Stimulated activated CD8-positive, alpha-beta memory T cell treated with anti-CD3 and anti-CD28 coated beads, Interleukin-2, amount 100 ng/mL, for 1 hour (primary cell): ENCODE results near the gene TMEM175.
"Not testable (repeated sequence)": the region's sequence is repeated elsewhere in the genome, so short reads cannot be mapped to it uniquely, and the experiment has no call there.

ENCODE experiments used
- DNase-seq, 2 donors: peaks; one replicate each; pipeline ENCODE4 v3.0.0-alpha.2; 2020; ENCODE audit warnings: low read depth in 2 of 2

The TMEM175 gene

DNA sequence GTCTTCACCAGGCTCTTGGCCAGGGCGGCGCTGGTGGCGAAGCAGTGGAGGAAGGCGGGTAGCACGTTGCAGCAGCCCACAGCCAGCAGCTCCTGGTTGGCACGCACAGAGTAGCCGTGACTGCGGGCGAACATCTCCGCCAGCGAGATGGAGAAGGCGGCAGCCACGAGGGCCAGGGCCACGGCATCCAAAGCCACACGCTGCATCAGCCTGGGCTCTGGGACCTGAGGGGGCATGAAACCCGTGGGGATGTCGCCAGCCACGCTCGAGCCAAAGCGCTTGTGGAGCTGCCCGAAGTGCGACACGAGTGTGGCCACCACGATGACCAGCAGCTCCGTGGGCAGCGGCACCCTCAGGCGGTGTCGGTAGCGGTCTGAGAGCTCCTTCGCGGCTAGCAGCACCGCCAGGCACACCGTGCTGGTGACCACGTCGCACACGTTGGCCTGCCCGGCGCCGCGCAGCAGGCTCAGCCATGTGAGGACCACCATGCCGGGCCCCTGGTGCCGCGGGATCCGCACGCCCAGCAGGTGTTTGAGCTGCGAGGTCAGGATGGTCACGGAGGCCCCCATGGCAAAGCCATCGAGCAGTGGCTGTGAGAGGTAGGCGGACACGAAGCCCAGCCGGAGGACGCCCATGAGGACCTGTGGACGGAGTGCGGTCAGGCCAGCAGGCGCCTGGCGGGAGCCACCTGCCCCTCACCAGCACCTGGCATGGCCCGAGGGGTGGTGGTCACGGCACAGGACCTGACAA is 57.6 kb downstream of the TMEM175 start:
- no peak for DNase-seq

DNA sequence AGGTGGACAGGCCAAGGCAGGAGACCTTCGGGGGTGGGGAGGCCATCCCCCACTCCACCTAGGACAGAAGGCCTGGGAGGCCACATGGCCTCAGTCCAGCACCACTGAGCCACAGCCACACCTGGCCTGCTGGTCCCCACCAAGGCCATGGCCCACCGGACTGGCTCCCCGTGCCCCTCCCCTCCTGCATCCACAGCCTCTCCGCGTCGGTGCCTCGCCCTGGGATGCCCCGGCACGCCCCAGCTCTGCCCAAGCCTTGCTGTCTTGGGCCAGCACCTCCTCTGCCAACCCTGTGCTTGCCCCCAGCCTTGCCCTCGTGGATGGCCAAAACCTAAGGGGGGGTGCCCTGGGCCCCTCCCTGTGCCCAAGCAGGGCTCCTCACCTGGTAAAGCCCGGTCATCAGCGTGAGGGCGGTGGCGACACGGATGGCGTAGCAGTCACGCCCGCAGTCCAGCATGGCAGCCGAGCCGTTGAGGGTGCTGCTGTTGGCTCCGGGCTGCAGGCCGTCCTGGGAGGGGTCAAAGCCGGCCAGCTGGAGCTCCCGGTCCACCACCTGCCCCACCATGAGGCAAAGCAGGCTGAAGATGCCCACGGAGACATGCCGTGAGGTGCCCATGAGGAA is 58.6 kb downstream of the TMEM175 start:
- no peak for DNase-seq

DNA sequence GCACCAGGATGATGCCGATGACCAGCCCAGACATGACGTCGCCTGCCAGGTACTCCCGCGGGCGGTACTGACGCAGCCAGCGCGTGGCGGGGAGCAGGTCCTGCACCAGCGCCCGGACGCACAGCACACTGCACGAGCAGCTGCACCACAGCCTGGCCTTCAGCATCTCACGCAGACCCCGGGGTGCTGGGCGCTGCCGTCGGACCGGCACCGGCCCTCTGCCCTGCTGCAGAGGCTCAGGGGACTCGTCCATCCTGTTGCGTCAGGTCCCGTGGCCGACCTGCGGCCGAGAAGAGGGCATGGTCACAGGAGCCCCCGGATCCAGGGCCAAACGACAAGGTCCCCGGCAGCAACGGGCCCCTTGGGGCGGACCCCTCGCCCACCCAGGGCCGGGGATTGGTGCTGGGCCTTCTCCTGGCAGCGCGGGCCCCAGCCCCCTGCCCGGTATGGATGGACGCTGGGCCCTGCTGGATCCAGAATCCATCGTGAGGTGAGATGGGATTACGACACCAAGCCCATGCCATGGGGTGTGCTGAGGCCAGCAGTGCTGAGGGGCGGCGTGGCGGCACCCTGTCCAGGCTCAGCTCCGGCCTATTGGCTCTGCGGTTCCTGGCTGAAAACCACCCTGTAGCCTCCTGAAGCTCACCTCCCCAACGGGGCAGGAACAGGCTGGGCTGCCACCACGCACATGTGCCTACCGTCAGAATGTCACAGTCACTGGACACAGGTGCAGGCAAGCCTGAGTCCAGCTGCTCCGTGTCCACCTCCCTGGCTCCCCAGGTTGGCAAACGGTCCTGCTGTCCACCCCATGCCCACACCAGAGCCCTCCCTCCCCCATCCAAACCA is 59.4 kb downstream of the TMEM175 start:
- no peak for DNase-seq

DNA sequence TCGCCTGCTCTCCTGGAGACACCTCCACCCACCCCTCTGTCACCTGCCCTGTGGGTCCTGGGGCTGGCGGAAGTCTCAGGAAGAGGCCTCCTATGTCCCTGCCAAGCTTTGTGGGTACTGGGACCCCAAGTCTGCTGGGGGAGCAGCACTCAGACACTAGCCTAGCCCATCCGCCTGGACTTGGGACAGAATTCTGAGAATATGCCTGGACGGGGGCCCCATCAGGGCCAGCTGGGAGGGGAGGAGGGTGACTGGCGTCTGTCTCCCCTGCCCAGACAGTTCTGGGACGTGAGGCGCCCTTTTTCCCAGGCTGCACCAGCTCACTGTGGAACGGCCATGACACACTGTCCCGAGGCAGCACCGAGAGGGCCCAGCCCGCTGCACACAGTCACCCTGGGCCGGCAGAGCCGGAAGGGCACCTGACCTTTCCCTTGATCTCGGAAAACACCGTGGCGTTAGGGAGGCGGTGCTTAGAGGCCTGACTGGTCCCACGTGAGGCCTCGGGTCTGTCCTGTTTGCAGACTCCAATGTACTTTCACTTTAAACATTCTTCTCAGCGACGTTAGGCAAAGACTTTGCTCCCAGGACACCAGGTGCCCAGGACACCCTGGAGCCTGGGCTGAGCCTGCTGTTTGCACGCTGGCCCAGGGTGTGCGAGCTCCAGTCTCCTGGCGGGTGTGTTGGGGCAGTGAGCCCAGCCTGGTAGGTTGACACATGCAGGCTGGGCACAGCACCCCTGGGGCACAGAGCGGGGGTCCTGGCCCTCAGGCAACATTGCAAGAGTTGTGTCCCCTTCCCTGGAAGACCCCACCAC is 60.2 kb downstream of the TMEM175 start:
- no peak for DNase-seq

DNA sequence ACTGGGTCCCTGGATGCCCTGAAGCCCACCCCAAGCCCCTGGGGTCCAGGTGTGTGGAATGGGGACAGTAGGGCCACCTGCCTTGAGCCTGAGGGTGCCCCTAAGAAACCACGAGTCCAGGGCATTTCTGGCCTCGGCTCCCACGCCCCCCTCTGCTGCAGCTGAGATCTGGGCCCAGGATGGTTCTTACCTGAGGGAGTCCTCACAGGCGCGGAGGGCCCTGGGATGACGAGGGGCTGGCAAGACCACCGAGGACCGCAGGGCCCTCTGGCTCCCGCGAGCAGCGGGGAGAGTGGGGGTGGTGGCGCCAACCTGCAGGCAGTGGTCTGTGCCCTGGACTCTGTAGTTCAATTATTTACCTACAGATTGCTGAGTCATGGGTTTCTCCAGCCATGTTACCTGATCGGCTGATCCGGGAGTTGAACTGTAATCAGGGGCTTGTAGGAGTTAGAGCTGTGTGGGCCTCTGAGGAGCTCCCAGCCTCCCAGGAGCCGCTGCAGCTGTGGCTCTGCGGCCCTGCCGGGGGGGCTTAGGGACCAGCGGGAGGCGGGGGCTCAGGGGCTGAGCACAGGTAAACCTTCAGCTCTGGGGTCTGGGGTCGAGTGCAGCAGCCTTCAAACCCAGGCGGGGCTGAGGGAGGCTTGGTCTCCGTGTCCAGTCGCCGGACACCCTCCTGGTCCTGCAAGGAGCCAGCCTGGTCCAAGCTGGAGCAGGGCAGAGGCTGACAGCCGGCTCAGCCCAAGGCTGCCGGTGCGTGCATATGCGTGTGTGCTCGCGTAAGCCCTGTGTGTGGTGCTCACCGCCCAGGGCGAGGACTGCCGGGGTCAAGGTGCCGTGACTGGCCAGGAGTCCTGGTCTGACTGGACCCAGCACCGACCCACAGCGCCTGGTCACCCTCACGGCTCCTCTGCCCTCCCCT is 61.1 kb downstream of the TMEM175 start, which contains the start of gene SLC26A1:
TSS of gene SLC26A1 (minus strand) at position 294 of the 919 bp plus-strand sequence. CDS start 1,701 bp downstream, outside the sequence.
- no peak for DNase-seq

DNA sequence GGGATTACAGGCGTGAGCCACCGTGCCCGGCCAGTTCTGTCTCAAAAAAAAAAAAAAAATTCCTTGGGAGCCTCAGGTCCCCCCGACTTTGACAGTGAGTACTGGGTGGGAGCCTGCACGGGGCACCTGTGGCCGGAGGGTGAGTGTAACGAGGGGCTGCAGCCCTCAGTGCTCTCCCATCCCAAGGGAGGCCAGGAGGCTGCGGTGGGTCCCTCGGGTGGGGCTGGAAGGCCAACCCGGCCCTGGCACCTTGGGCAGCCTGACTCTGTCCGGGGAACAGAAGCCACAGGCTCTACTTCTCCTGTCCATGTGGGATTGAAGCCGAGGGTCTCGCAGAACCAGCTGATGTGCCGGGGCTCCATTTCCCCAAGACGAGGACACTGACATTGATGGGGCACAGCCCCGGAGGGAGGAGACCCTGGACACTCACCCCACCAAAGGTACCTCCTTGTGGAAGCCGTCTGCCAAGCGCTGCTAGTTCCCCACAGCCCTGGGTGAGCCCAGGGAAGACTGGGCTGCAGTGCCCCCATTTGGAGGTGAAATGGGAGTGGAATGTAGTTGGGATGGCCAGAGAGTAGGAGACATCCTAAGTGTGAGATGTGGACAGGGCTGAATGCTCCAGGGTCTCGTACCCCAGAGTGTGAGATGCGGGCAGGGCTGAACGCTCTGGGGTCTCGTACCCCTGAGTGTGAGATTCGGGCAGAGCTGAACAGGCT is 63.2 kb downstream of the TMEM175 start:
- DNase-seq, result no peak

DNA sequence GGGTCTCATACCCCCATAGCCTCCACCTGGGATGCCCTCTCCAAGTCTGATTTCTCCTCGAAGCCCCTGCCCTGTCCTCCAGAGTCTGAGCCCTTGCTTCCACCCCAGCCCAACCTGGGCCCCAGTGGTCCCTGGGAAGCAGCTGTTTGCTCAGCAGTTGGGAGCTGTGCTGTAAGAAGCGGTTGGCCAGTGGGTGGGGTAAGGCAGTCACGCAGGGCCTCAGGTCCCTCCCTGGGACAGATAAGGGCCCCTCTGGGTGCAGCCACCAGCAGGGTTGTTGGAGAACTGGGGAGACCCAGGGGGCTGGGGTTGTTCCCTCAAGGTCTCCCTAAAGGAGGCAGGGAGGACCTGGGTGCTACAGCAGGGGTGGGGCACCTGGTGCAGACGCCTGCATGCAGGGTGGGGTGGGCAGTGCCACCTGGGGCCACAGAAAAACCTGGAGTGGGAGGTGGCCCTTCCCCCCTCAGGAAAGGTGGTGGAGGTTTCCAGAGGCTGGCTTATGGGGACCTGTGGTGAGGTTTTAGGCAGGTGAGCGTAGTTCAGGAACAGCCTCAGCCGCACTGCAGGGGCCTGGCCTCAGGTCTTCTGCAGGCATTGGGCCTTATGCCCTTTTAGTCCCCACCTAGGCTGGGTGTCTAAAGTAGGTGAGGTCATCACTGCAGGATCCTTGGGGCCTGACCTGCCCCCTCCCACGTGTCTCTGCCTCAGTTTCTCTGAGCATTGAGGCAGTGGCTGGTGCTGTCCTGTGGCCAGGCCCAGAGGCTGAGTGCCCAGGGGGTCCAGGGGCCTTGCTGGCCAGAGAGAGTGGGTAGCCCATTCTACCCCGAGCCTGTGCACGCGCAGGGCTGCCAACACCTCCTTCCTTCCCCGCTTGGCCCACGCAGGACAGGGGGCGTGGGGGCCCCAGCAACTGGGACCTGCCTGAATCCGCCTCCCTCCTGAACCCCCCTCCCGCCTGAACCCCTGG is 64.1 kb downstream of the TMEM175 start:
- DNase-seq, result no peak

DNA sequence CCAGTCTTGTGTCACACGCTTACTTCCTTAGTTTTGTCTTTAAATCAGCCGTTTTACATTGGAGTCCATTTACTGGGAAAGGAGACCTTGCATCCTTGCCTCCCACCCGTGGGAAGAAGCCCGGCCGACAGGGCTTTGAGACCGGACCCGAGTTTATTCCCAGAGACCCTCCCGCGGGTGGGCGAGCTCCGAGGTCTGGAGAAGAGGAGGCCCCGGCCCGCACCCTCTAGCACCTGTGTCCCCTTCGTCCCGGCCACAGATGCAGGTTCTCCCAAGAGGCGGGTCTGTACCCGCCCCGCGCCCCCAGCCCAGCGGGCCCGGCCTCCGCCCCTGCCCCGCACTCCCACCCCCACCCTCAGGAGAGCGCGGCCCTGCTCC is 64.7 kb downstream of the TMEM175 start:
- no peak for DNase-seq

DNA sequence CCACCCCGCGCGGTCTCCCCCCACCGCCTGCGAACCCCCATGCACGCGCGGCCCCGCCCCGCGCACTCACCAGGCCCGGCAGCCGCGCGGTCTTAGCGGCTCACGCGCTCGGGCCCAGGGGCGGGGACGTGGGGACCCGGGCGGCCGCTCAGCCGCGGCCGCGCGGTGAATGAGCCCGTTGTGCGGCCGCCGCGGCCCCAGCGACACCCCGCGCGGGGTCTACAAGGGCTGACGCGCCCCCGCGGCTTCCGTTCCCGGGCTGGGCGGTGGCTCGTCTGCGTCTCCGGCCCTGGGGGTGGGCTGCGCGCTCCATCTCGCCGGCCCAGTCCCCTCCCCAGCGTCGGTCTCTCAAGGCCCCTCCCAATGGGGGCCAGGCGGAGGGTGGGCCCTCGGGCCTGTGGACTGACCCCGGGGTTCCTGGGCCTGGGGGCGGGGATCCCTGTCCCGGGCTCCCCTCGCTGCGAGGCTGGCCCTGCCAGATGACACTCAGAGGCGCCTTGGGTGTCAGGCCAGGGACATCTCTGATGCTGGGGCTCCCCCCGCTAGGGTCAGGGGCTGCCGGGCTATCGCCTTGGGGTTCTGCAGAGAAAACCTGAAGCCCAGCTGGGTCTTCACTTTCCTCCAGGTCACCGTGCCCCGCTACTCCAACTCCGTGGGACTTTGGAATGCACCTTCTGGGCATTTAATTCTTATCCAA is 65.3 kb downstream of the TMEM175 start:
- no peak for DNase-seq

DNA sequence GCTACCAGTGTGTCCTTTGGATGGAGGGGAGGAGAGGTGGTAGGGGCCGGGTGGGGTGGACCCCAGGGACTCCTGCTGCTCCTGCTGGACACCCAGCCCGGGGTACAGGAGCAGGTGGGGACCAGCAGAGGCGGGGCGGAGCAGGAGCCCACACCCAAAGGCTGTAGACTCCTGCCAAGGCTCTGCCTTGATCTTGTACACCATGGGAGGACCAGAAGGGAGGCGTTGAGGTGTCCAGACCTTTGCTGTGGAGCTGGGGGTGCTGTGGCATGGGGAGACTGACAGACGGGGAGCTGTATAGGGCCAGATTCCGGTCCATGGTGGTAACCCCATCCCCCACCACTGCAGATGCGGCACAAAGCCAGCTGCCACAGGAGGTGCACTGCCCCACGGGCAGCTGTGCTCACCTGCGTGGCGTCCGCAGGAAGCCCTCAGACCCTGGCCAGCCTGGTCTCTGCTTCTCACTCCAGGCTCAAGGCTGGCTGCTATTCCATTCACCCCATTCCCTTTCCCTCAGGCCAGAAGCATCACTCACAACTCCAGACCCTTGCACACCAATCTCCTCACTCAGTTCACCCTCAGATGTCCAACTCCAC is 65.9 kb downstream of the TMEM175 start:
- no peak for DNase-seq

DNA sequence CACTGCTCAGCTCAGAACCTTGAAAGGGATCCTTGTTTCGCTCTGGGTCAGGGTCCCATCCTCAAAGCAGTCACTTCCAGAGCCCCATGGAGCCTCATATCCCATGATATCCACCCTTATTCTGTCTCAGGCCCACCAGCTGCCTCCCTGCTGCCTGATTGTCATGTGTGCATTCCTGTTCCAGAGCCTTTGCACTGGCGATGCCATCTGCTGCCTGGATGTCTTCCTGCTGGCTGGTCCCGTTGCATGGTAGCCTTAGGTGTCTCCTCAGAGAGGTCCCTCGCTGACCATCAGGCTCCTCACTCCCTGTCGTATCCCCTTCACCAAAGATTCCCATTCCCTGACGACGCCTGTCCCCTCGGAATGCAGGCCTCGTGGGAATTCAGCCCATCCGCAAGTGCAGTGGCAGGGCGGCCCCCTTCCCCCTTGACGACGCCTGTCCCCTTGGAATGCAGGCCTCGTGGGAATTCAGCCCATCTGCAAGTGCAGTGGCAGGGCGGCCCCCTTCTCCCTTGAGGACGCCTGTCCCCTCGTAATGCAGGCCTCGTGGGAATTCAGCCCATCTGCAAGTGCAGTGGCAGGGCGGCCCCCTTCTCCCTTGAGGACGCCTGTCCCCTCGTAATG is 67.1 kb downstream of the TMEM175 start:
- DNase-seq, result not testable (repeated sequence)

DNA sequence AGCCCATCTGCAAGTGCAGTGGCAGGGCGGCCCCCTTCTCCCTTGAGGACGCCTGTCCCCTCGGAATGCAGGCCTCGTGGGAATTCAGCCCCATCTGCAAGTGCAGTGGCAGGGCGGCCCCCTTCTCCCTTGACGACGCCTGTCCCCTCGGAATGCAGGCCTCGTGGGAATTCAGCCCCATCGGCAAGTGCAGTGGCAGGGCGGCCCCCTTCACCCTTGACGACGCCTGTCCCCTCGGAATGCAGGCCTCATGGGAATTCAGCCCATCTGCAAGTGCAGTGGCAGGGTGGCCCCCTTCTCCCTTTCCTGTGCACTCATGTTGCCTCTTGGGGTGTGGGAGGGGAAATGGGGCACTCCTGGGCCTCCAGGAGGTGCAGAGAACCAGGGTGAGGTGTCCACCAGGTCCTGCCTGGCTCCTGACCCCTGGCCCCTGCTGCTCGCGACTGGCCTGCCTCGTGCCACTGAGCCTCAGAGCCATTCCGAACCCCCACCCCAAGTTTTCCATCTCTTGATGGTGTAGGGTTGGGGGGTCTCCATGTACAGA is 67.7 kb downstream of the TMEM175 start:
- DNase-seq, result no peak

DNA sequence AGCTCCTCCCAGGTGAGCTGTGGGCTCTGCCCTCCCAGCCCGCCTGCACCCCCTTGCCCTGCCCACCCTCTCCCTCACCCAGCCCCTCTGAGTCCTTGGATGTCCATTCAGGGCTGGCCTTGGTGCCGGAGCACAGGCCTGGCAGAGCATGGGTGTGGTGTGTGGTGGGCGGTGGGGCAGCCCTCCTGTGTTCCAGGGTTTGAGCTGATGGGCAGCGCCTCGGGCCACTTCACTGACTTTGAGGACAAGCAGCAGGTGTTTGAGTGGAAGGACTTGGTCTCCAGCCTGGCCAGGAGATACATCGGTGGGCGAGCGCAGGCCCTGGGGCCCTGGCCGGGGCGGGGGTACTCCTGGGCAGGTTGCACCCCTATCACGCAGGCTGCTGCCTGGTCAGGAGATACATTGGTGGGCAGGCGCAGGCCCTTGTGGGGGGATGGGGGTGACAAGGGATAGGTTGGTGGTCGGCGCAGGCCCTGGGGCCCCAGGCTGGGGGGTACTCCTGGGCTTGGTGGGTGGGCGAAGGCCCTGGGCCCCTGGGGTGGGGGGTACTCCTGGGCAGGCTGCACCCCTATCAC is 68.5 kb downstream of the TMEM175 start:
- no peak for DNase-seq

DNA sequence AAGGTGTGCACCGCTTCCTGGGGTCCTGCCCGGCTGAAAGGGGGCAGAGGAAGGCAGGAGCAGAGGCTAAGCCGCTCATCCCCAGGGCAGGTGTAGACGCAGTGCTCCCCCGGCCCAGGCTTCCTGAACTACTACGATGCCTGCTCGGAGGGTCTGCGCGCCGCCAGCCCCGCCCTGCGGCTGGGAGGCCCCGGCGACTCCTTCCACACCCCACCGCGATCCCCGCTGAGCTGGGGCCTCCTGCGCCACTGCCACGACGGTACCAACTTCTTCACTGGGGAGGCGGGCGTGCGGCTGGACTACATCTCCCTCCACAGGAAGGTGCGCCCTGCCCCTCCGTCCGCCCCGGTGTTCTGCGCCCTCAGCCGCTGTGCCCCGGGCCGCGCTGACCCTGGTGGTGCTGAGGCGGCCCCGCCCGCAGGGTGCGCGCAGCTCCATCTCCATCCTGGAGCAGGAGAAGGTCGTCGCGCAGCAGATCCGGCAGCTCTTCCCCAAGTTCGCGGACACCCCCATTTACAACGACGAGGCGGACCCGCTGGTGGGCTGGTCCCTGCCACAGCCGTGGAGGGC is 69.4 kb downstream of the TMEM175 start:
- no peak for DNase-seq

DNA sequence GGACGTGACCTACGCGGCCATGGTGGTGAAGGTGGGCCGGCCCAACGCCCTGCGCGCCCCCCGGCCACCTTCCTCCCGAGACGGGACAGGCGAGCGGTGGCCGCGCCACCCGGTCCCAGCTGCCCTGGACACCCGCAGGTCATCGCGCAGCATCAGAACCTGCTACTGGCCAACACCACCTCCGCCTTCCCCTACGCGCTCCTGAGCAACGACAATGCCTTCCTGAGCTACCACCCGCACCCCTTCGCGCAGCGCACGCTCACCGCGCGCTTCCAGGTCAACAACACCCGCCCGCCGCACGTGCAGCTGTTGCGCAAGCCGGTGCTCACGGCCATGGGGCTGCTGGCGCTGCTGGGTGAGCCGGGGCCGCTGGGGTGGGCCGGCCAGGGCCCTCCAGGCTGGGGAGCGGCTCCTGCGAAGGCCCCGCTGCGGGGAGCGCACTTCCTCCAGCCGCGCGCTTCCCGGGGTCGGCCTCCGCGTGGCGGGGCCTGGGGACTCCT is 69.9 kb downstream of the TMEM175 start:
- no peak for DNase-seq

DNA sequence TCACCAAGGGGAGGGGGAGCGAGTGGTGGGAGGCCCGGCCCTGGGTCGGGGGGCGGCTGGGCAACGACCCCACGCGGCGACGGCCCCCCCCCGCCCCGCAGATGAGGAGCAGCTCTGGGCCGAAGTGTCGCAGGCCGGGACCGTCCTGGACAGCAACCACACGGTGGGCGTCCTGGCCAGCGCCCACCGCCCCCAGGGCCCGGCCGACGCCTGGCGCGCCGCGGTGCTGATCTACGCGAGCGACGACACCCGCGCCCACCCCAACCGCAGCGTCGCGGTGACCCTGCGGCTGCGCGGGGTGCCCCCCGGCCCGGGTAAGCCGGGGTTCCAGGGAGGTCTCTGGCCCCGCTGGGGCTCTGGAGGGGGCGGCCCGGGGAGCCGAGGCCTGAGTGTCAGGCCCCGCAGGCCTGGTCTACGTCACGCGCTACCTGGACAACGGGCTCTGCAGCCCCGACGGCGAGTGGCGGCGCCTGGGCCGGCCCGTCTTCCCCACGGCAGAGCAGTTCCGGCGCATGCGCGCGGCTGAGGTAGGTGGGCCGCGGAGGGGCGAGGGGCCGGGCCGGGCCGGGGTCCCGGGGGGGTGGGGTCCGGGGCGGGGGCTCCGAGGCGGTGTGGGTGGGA is 70.5 kb downstream of the TMEM175 start:
- DNase-seq, result no peak
